GM21360 (cell line): Measurements from ENCODE around the gene KANSL1.

Experiments used
- ATAC-seq: cut with Tn5 transposase; IDR thresholded peaks from one replicate; pipeline ENCODE4 v1.9.1; 2021; ENCODE audit warnings: mild to moderate bottlenecking, moderate library complexity; ENCODE audit not compliant: unreplicated experiment

Gene KANSL1

DNA sequence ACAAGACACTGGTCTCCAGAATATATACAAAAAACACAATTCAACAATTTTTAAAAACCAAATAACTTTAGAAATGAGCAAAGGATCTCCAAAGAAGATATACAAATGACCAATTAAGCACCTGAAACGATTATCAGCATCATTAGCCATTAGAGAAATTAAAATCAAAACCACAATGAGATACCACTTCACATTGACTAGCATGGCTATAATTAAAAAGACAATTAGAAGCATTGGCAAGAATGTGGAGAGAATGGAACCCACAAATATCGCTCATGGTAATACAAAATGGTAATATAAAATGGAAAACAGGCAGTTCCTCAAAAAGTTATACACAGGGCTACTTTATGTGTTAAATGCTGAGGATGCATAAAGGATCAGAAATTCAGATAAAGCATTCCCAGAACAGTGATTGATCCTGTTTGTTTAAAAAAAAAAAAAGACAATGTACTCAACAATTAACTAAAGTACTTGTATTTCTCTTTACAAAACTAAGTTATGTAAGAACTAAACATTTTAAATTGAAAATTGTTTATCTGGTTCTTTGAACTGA lies 52.5 kb downstream of the KANSL1 start:
- ATAC-seq: no peak

DNA sequence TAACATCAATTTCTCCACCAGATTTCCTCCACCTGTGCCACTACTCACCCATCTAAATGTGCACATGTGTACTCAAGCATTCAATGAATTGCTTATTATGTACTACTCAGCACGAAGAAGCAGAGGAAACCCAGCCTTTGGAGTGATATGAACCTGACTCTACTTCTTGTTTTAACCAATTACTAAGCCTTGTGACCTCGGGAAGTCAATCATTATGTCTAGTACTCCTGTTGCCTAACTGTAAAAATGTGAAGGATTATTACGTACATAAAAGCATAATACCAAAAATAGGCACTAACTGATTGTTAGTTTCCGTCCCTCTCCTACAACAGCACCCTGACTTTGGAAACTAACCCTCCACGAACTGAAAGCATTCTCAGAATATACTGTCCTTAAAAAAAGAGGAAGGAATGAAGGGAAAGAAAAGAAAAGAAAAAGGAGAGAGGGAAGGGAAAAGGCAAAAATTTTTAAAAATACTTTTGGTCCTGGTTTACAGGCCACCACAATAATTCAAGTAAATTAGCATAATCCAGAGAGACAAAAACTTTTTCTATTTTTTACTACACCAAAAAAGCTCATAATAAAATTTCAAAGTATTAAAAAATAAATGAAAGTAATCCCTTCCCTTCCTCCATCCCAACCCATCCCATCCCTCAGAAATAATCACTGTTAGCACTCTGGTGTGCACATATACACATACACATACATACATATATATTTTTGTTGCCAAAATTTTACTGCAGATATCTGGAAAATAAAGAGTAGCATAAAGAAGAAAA lies 53.6 kb downstream of the KANSL1 start:
- ATAC-seq: no peak

DNA sequence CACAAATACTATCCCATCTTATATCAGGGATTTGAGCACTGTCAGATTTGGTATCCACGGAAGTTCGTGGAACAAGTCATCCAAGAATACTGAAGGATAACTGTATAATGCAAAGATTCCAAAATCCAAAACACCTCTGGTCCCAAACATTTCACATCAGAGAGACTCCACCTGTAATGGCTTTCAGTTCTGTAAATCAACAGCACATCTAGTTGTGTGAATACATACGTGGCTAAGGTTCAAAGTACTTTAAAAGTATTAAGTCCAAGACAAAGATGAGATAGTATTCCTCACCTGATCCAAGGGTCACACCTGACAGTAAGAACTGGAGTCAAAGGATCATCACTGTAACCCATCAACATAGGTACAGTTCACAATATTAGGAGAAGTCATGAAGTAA lies 54.8 kb downstream of the KANSL1 start:
- no peak for ATAC-seq

DNA sequence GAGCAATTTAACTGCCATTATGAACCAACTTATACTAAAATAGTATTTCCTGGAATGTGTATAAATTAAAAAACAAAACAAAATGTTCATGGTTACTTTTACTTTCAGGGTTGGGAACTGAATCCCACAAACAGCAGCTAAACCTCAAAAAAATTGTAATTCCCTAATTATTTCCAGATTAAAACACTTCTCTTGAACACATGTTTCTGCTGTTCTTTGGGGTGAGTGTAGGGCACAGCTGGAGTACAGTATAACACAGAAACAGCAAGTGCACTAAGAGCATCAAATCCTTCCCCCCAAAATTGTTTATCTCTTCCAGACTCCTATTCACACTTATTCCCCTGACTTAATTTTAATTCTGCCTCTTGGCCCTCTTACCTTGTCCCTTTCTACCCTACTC lies 56.4 kb downstream of the KANSL1 start:
- no peak for ATAC-seq

DNA sequence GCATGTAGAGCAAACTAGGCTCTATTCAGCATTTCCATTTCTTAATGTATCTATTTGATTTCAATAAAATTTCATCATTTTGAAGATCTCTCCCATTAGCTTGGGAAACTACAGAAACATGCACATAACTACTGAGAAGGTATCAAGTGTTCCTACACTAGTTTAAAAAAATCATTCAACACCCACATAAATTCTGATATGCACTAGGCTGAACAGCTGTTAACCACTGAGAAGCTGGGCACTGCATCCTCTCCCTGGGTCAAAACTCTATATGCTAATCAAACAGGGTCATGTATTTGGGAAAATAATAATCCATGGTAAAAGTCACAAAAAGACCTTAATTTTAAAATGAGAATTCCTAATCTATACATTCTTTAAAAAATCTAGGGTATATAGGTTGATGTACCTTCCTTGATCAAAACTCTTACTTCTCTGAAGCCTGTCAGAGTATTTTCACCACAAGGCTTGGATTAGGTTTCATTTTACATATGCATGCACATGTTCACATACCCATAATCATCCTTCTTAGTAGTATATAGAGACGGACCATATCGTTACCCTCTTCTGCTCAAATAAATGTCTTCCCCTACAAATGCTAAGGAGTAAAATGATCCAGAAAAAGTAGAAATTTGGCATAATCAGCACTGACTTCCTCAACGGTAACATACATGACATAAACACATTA lies 57.2 kb downstream of the KANSL1 start:
- ATAC-seq: no peak

DNA sequence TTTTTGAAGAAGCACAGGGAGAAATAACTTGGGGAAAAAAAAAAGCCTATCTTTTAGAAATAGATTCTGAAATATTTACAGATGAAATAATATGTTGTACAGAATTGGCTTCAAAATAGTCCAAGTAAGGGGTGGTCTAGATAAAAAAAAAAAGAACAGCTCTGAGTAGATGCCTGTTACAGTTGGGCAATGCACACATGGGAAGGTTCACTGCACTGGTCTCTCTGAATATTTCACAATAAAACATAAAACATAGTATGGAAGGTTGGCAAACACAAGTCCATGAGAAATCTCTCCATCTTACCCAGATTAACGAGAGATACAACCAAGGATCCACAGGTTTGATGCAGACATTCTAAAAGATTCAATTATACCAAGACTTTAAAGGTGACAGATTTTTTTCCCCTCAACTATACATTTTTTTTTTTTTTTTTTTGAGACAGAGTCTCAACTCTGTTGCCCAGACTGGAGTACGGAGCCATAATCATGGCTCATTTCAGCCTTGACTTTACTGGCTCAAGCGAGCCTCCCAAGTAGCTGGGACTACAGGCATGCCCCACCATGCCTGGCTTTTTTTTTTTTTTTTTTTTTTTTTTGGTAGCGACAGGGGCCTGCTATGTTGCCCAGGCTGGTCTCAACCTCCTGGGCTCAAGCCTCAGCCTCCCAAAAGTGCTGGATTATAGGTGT lies 58.0 kb downstream of the KANSL1 start:
- no peak for ATAC-seq

DNA sequence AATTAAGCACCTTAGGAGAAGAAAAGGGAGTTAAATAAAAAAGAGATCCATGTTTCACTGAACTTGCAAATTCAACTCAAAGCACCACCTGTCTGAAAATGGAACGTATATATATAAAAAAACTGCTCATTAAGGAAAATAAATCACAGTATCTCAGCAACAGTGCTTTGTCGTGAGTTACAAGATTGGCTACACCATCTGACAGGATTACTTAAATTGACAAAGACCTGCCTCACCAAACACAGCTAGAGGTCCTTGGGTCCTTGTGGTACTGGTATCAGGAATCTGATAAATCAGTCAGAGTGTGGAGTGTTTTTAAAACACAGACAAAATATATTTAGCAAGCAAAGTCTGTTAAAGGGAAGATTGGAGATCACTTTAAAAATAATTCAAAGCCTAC lies 63.9 kb downstream of the KANSL1 start:
- no peak for ATAC-seq

DNA sequence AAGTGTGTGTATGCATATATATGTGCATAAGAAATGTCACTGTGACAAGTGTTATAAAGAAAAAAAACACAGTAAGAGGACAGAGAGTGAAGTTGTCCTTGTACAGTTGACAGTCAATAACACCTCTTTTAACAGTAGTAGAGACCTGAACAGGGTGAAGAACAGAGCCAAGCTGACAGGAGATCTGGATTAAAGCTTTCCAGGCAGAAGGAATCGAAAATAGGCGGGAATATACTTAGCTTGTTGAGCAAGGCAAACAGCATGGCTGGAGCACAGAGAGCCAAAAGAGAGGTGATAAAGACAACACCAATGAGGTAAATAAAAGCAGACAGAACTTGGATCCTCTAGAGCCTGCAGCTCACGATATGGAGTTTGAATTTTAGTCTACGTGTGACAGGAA lies 64.8 kb downstream of the KANSL1 start:
- ATAC-seq: no peak

DNA sequence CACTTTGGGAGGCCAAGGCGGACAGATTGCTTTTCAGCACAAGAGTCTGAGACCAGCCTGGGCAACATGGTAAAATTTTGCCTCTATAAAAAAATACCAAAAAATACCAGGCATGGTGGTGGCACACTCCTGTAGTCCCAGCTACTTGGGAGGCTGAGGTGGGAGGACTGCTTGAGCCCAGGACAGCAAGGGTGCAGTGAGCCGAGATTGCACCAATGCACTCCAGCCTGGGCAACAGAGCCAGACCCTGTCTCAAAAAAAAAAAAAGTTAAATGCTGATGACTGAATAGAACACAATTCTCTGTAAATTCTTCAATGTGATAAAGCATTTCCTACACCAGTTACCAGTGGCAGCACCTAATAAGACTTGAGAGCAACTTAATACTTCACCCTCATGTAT lies 65.7 kb downstream of the KANSL1 start:
- no peak for ATAC-seq

DNA sequence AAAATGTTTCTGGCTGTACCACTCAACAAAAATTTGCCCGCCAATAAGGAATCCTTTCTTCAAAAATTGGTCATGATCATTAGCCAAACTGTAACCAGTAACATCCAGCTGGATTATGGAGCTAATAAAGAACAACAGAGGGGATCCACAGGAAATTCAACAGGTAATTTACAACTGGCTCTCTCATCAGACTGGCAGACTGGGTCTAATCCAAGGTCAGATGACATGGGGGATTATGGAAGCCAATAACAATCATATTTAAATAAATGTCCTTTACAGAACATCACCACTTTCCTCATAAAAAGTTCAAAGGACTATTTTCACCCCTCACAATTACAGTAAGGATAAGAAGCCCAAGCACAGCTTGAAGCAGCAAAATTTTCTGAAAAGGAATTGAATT lies 66.4 kb downstream of the KANSL1 start:
- ATAC-seq: no peak

DNA sequence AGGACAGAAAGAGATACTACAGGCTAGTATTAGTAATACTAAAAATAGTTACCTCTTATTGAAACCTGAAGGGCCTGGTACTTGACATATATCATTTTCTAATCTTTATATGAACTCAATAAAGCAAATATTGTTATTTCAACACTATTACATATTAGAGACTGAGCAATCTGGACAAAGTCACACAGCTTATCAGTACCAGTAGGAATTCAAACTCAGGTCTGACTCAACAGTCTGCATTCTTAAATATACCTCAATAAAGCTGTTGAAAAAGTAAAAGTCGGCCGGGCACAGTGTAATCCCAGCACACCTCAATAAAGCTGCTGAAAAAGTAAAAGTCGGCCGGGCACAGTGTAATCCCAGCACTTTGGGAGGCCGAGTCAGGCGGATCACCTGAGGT lies 67.4 kb downstream of the KANSL1 start:
- no peak for ATAC-seq

DNA sequence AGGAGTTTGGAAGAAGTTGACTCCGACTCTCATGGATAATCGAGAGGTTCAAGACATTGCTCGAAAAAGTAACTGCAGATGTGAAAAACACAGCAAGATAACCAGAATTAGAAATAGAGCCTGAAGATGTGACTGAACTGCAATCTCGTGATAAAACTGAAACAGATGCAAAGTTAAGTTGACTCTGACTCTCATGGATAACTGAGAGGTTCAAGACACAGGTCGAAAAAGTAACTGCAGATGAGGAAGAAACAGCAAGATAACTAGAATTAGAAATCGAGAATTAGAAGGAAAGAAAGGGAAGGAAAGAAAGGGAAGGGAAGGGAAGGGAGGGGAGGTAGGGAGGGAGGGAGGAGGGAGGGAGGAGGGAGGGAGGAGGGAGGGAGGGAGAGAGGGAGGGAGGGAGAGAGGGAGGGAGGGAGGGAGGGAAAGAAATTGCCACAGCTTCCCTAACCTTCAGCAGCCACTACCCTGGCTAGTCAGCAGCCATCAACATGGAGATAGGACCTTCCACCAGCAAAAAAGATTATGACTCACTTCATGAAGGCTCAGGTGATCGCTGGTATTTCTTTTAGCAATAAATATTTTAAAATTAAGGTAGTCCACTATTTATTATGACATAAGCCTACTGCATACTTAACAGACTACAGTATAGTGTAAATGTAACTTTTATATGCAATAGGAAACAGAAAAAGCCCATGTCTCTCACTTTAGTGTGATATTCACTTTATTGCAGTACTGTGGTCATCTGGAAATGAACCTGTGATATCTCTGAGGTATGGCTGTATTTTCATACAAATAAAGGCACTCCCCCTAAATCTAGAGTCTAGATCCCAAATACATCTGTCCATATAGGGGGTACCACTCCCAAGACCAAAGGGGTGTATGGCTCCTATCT lies 68.3 kb downstream of the KANSL1 start:
- ATAC-seq: no peak

DNA sequence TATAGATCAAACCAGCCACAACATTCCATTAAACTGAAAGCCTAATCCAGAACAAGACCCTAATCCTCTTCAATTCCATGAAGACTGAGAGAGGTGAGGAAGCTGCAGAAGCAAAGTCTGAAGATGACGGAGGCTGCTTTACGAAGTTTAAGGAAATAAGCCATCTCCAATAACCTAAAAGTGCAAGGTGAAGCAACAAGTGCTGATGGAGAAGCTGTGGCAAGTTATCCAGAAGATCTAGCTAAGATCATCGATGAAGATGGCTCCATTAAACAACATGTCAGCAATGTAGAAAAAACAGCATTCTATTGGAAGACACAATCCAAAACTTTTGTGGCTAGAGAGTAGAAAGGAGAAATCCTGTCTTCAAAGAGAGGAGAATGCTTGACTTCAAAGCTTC lies 69.6 kb downstream of the KANSL1 start:
- no peak for ATAC-seq

DNA sequence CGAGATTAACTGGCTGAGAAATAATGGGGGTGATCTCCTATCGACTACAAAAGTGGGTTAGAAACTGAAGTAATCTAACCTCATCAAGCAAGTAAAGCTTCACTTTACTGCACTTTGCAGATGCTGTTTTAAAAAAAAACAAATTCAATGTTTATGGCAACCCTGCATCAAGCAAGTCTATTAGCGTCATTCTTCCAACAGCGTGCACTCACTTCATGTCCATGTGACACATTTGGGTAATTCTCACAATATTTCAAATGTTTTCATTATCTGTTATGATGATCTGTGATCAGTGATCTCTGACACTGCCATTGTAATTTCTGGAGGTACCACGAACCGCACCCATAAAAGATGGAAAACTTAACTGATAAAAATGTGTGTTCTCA lies 70.8 kb downstream of the KANSL1 start:
- ATAC-seq: no peak

DNA sequence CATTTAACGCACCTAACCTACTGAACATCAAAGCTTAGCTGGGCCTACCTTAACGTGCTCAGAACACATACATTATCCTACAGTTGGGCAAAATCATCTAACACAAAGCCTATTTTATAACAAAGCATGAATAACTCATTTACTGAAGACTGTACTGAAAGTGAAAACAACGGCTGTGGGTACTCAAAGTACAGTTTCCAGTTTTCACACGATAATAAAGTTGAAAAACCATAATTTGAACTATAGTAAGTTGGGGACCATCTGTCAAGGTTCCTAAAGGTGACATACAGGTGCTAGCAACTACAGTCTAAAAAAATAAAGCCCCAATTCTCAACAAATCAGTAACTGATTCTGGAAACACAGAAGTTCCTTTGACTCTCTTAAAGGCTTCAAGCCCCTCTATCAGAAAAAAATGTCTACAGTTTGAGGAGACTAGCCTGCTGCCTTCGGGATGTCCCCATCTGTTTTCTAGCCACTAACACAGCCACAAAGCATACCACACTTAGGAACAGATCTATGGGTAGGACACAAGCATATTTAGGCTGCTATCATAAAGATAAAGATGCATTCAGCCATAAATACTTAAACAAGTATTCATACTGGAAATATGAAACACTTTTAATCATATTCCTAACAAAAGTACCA lies 71.3 kb downstream of the KANSL1 start:
- ATAC-seq: no peak

DNA sequence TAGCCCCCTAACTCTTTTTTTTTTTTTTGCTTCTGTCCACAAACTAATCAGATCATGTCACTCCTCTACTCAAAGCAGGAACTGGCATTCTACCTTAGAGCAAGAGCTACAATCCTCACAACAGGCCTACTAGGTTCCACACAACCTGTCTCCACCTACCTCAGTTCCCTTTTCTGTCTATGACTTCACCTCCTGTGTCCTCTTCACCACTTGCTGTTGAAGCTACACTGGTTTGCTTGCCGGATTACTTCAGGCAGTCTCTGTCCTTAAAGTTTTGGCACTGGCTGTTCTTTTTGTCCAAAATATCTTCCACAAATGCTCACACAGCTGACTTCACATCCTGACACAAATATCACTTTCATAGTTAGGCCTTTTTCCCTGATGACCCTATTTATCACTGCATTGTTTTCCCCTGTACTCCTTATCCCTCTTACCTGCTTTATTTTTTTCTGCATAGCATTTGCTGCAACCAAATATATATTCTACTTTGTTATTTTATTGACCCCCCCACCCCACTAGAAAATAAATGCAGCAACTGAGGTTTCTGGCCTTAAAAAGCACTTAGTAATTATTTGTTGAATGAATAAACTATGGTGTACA lies 72.0 kb downstream of the KANSL1 start:
- no peak for ATAC-seq

DNA sequence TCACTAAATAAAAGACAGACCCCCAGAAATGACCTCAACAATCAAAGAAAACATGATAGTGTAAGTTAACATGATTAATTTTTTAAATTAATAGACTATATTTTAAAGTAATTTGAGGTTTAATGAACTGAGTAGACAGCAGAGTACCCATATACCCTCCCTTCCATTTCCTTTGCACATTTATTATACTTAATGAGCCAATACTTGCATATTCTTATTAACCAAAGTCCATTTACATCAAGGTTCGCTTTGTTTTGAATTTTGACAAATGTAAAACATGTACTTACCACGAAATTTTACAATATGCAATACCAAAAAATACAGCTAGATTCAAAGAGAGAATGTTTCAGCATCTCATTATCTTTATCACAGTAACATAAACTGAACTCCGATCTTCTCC lies 72.7 kb downstream of the KANSL1 start:
- ATAC-seq: no peak

DNA sequence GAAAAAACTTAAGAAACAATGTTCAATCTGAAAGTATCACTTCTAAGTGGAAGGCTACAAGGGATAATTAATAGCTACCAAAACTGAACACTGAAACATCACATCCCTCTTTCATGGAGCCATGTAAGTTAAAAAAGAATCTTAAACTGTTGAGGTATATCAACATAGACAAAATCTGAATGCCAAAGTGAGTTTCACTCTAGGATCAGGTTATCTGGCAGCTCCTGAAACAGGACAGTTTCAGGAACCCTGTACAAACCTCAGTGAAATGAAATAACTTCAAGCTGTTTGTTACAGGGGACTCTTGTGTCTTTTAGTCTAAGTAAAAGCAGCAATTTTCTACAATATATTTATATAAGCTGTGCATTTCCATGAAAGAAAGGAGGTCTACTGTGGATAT lies 73.2 kb downstream of the KANSL1 start:
- ATAC-seq: no peak

DNA sequence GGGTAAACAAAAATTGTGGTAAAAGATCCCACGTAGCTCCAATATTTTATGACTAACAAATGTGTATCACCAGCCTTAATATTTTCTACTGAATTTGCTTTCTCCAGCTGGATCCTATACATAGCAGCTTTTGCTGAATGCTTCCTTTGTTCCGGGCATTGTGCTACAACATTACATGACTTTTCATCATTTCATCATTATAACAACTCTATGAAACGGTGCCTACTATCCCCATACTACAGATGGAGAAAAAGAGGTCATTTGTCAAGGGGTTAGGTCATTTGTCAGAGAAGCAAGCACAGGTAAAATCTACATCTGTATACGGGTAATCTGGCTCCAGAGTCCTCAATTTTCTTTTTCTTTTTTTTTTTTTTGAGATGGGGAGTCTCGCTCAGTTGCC lies 74.3 kb downstream of the KANSL1 start:
- no peak for ATAC-seq
